GM21717 (cell line): ENCODE results near the gene VPREB3.

Experiments
- ATAC-seq: cut with Tn5 transposase; IDR thresholded peaks from one replicate; pipeline ENCODE4 v1.9.1; 2021; ENCODE audit warnings: mild to moderate bottlenecking, moderate library complexity; ENCODE audit not compliant: unreplicated experiment

Gene VPREB3

GRCh38 chr22:23704829-23705228, 49.4 kb downstream of the VPREB3 start:
- no peak for ATAC-seq

- ATAC-seq, result no peak
These were observed 50.2 kb downstream of the VPREB3 start for GRCh38 chr22:23704062-23704461.
